GM12873 (cell line): ENCODE results near the gene ATF6.

Experiments
- TF ChIP-seq, protein P1 (sequence below): IDR thresholded peaks from 2 replicates; pipeline ENCODE4 v1.5.1; 2012; ENCODE audit warnings: low read depth, mild to moderate bottlenecking, moderate library complexity, low read length, control low read depth; ENCODE audit not compliant: insufficient read depth; ENCODE audit errors: missing control alignments

ATF6 gene

DNA sequence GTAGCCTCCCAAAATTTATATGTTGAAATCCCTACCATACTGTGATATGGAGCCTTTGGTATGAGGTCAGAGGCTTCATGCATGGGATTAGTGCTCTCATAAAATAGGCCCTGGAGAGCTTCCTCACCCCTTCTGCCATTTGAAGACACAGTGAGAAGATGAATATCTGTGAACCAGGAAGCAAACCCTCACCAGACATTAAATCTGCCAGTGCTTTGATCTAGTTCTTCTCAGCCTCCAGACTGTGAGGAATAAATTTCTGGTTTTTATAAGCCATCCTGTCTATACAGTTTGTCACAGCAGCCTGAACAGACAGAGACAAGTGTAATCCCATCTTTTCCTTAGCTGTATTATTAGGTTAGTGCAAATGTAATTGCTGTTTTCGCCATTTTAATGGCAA, 169.1 kb downstream of the ATF6 start:
- TF ChIP-seq, protein P1, sequence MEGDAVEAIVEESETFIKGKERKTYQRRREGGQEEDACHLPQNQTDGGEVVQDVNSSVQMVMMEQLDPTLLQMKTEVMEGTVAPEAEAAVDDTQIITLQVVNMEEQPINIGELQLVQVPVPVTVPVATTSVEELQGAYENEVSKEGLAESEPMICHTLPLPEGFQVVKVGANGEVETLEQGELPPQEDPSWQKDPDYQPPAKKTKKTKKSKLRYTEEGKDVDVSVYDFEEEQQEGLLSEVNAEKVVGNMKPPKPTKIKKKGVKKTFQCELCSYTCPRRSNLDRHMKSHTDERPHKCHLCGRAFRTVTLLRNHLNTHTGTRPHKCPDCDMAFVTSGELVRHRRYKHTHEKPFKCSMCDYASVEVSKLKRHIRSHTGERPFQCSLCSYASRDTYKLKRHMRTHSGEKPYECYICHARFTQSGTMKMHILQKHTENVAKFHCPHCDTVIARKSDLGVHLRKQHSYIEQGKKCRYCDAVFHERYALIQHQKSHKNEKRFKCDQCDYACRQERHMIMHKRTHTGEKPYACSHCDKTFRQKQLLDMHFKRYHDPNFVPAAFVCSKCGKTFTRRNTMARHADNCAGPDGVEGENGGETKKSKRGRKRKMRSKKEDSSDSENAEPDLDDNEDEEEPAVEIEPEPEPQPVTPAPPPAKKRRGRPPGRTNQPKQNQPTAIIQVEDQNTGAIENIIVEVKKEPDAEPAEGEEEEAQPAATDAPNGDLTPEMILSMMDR, result no peak

DNA sequence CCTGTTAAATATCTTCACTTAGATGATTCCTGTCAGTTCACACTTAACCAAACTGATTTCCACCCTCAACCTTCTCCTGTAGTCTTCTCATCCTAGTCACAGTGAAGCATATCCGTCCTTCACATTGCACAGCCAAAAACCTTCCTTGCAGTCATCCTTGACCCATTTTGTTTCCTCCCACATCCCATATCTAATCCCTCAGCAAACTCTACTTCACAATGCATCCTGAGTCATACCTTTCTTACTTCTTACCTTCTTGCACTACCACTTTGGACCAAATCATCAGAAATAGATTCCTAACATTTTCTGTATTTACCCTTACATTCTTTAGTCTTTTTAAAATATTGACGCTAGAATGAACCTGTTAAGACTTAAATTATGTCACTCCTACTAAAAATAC, 170.7 kb downstream of the ATF6 start:
- TF ChIP-seq, protein P1, result no peak

DNA sequence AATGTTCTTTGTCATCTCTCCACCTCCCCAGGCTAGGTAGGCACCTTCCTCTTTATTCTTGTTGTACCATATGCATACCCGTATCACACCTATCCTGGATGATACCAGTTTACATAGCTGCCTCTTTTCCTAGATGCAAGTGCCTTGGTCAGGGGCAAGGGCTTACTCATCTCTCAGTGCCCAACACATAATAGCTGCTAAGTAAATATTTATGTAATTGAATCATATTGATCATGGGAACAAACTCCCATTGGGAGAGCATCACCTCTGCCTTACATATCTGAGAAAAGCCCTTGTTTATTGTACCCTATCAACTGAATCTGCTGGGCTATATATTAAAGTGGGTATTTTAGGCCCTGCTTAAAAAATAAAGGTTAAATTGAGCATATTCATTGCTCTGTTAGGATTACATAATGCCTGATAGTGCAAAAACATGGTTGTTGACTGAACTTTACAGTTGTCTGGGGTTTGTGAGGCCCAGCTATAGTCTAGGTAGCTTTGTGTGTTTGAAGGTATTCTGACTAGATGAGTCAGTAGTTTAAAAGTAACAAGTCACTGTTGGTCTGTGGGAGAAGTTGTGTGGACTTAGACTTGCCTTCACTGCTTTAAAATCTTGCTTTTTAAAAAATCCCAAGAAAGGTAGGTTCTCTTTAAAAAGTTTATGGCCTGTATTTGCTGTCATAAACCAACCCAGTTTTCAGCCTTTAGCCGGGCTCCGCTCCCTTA, 174.9 kb downstream of the ATF6 start:
- TF ChIP-seq, protein P1, result no peak

DNA sequence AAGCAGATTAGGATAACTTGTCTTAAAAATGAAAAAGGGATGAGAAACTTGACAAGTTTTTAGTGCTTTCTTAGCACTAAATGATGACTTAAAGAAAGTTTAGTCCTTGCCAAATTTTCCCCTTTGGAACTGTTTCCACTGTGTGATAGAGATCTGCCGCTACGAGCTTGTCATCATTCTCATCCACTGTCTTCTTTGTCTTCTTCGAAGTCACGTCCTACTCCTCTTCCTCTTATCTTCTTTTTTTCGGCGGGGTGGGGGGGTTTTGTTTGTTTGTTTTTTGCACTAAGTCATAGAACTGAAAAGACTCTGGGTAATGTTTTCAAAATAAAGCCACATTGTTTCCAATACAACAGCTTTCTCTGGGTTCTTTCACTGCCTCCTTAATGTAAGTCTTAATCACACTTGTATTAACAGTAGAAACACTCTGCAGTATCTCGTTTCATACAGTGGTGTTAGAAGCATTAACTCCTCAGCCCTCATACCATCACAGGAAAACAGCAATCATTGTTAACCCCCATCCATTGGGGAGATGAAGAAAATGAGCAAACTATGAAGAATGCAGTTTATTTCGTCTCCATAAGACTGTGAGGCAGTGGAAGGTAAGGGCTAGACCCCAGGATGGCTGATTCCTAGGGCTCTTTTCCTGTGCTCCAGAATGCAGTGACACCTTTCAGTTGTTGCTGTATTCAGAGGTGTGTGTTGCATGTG, 175.8 kb downstream of the ATF6 start:
- TF ChIP-seq, protein P1, result no peak

DNA sequence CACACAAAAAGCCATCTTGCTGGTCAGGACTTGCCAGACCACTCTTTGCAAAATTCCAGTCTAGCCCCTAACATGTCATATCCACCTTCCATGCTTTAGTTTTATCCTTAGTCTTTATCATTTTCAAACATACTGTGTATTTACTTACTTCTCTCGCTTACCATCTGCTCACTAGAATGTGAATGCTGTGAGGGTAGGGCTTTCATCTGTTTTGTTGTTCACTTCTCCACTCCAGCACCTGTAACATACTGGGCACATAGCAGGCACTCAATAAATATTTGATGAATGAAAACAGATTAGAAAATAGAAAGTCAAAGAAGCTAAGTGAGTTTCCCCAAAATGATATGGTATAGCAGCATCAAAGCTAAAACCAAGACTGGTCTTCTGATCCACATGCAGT, 177.6 kb downstream of the ATF6 start:
- TF ChIP-seq, protein P1, result no peak

DNA sequence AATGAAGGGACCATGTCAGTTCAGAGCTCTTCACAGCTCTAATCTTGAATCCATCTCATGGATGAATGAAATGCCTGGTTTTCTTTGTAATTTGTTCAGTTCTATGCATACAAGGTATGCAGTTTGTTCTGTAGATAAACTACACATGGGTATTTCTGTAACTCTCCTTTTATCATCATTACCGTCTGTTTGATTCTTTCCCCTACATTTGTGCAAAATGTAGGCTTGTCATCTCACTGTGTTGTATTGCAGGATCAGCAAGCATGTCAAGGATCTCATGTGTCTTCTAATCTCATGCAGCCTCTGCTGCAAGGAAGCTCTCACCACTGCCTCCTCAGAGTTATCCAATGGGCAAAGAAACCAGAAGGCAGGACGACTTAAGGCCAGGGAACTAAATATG, 178.3 kb downstream of the ATF6 start:
- TF ChIP-seq, protein P1, result no peak

DNA sequence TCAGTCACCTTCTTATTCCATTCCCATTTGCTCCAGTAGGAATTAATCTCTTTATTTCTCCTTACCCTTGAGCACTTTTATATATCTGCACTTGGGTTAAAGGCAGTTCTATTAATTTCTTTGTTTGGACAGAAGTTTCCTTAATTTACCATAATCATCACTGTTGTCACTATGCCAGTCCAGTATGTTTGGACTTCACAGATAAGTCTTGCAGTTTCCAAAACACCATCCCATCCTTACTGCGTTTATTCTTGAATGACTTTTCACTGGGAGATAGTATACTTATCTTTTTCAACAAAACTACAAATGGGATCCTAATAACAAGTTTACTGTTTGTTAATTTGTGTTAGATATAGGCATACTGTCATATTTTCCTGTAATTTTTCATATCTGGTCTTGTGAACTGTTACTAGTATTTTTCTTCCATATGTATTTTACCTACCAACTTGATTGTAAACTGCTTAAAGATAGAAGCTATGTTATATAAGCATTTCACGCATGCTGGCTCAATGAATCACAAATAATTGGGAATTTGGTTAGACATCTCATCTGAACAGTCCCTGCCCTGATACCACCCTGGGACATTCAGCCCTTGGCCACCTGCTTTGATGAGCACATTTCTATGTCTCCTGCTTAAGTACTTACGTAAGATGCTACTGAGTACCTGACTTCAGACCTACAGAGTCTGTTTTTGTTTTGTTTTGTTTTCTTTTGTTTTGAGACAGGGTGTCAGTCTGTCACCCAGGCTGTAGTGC, 179.4 kb downstream of the ATF6 start:
- TF ChIP-seq, protein P1, result no peak
